ENCODE measurements around the gene PANX1.

GRCh38 chr11:94128291-94128745 lies 323 bp upstream of the PANX1 start:
- TF ChIP-seq EZH2 (IDR thresholded peaks at IDR 0.05; ENCODE audit: low read length) (no peak), CTCF (optimal IDR thresholded peaks at IDR 0.05 in 1 of 3, IDR thresholded peaks at IDR 0.05 in 1 of 3, conservative IDR thresholded peaks at IDR 0.05 in 1 of 3; ENCODE audit: extremely low read depth in 1 of 3, insufficient read depth in 2 of 3, low read length in 3 of 3) (no peak)

All from keratinocyte (primary cell).